GM12878 (cell line): Measurements from ENCODE around the gene CFHR4. TPM values are rescaled to one million over a fixed set of nuclear protein-coding genes. Genes with fewer than 3 reads are reported as not detected.
"Not testable (repeated sequence)": the region's sequence is repeated elsewhere in the genome, so short reads cannot be mapped to it uniquely, and the experiment has no call there.

Experiments used
- ATAC-seq: fragments of 200-7000 bp; cut with Tn5 transposase; 3 replicates; pipeline ENCODE4 v1.9.1; 2020; ENCODE audit warnings: mild to moderate bottlenecking, moderate library complexity
- BruUV-seq: library from RNA; stranded (reverse); fragments of 400-500 nt; replicated peaks from 2 replicates; lab custom pipeline; 2021; lab: Mats Ljungman, UMichigan
- CTCF ChIA-PET: fragments of 300-600 bp; sonication (Branson Sonifier 250); formaldehyde crosslinking; extraction: SDS; loops from one replicate; lab custom pipeline; 2021; ENCODE audit warnings: inconsistent platforms; lab: Yijun Ruan, JAX
- POLR2A ChIA-PET: fragments of 350-600 bp; formaldehyde crosslinking; extraction: SDS; loops from one replicate; lab custom pipeline; 2021; ENCODE audit warnings: inconsistent platforms; lab: Charles Lee
- RAD21 ChIA-PET: fragments of 300-600 bp; sonication (Branson Sonifier 250); formaldehyde crosslinking; loops from one replicate; lab custom pipeline; 2023; ENCODE audit warnings: antibody characterized with exemption; ENCODE audit not compliant: unreplicated experiment; lab: Charles Lee
- SMC1A ChIA-PET: fragments of 300-600 bp; sonication (Branson Sonifier 250); formaldehyde crosslinking; loops from one replicate; lab custom pipeline; 2023; ENCODE audit not compliant: unreplicated experiment, uncharacterized antibody; lab: Charles Lee
- DNase-seq: peaks from one replicate; pipeline ENCODE4 v3.0.0-alpha.2; 2011; ENCODE audit warnings: low read depth, low spot score
- FAIRE-seq: peaks from 3 replicates; lab custom pipeline; 2011; peaks lifted over from hg19 to GRCh38; lab: Jason Lieb, UNC
- H2AFZ ChIP-seq: 2 replicates; pipeline ENCODE4 v1.6.0; 2011; ENCODE audit warnings: low read depth, low read length, control low read depth; ENCODE audit not compliant: control insufficient read depth
- H3K27ac ChIP-seq: 2 replicates; pipeline ENCODE4 v1.5.1; 2011; ENCODE audit warnings: control low read depth; ENCODE audit not compliant: control insufficient read depth, insufficient read depth
- H3K27me3 ChIP-seq, 2 experiments: replicated peaks in 1 of 2; 2 replicates each; pipeline versions ENCODE4 v1.6.0 to v1.6.1; 2011; ENCODE audit warnings: low read length in 1 of 2; ENCODE audit not compliant: control insufficient read depth in 2 of 2, insufficient read depth in 2 of 2
- H3K36me3 ChIP-seq, 2 experiments: 2 replicates each; pipeline ENCODE4 v1.5.1; 2011; ENCODE audit warnings: low read length in 1 of 2; ENCODE audit not compliant: control insufficient read depth in 2 of 2, insufficient read depth in 2 of 2
- H3K4me1 ChIP-seq: 2 replicates; pipeline ENCODE4 v1.6.1; 2011; ENCODE audit warnings: mild to moderate bottlenecking, low read length, moderate library complexity, mixed read lengths; ENCODE audit not compliant: control insufficient read depth, insufficient read depth
- H3K4me2 ChIP-seq: 2 replicates; pipeline ENCODE4 v1.6.0; 2011; ENCODE audit warnings: control low read depth; ENCODE audit not compliant: control insufficient read depth, insufficient read depth
- H3K4me3 ChIP-seq: fragments of 200-600 bp; sonication (generic); 2 replicates; pipeline ENCODE4 v1.5.1; 2016
- H3K79me2 ChIP-seq: 2 replicates; pipeline ENCODE4 v1.6.0; 2011; ENCODE audit warnings: low read length; ENCODE audit not compliant: control insufficient read depth, insufficient read depth
- H3K9ac ChIP-seq: 2 replicates; pipeline ENCODE4 v1.8.0; 2011; ENCODE audit warnings: low read length, control low read depth, mixed read lengths; ENCODE audit not compliant: control insufficient read depth, insufficient read depth
- H3K9me3 ChIP-seq: replicated peaks from 3 replicates; pipeline ENCODE4 v1.5.1; 2011; ENCODE audit warnings: mild to moderate bottlenecking, low read length; ENCODE audit not compliant: control insufficient read depth, insufficient read depth
- H4K20me1 ChIP-seq: 2 replicates; pipeline ENCODE4 v1.6.0; 2011; ENCODE audit not compliant: control insufficient read depth, insufficient read depth
- WGBS: methylation state at CpG from one replicate; pipeline ENCODE4 v1.1.6; 2016; ENCODE audit warnings: low lambda C conversion rate; ENCODE audit not compliant: insufficient replicate concordance, insufficient coverage; ENCODE audit errors: missing lambda C conversion rate; 5-methylcytosine and 5-hydroxymethylcytosine counted together
- in situ Hi-C: fragments of 300-500 bp; cut with MboI; formaldehyde crosslinking; loops from 9 replicates; pipeline ENCODE4 v1.14.3; 2018; ENCODE audit warnings: mixed read lengths
- intact Hi-C: fragments of 100-400 bp; cut with micrococcal nuclease; formaldehyde crosslinking; loops from one replicate; pipeline ENCODE4 v1.14.2; 2022; ENCODE audit not compliant: unreplicated experiment
- polyA plus RNA-seq, 11 experiments: library from polyadenylated mRNA; depleted of rRNA in 4 of 11; unstranded in 6 of 11; stranded (reverse) in 5 of 11; fragments of >200 nt; fragmentation: Nextera tagmentation in 4 of 11; fragmentation: Illumina TruSeq in 1 of 11; extraction: Ambion mirVana in 4 of 11; extraction: Trizol in 1 of 11; gene quantifications; 1 replicate in 1 of 11; 2 replicates in 10 of 11; pipeline versions ENCODE4 v1.2.1 to v1.2.3, GENCODE V29; 2011 to 2016; ENCODE audit warnings: inconsistent platforms in 2 of 11, missing spikeins in 2 of 11, low read depth in 1 of 11
- total RNA-seq, 4 experiments: library from RNA; depleted of rRNA in 3 of 4; stranded (reverse); fragments of >200 nt in 3 of 4; fragmentation: Illumina TruSeq in 1 of 4; extraction: Trizol in 1 of 4; gene quantifications; 2 replicates each; pipeline versions ENCODE4 v1.2.1 to v1.2.3, GENCODE V29; 2013 to 2021

CFHR4 gene
- total and polyA plus RNA-seq, 10 of the 15 experiments (the other 5 are each of a cell fraction or from before 2014, with no cell fraction given), result not detected

GRCh38 chr1:196926839-196927238, 39.0 kb downstream of the CFHR4 start:
- H2AFZ ChIP-seq, H3K4me1 ChIP-seq, DNase-seq, H3K27ac ChIP-seq, ATAC-seq, H3K9me3 ChIP-seq, in situ Hi-C loops, FAIRE-seq, H3K79me2 ChIP-seq, BruUV-seq, H3K9ac ChIP-seq, CTCF ChIA-PET, H3K4me3 ChIP-seq, H3K4me2 ChIP-seq, H3K36me3 ChIP-seq, POLR2A ChIA-PET, H4K20me1 ChIP-seq, H3K27me3 ChIP-seq, intact Hi-C loops, RAD21 ChIA-PET, SMC1A ChIA-PET: not testable (repeated sequence)
- 0% methylated on average over 1 of the region's 1 CpG for WGBS

GRCh38 chr1:196932853-196933252, 45.0 kb downstream of the CFHR4 start:
- BruUV-seq, H3K4me3 ChIP-seq, H3K9me3 ChIP-seq, ATAC-seq, CTCF ChIA-PET, RAD21 ChIA-PET, H3K36me3 ChIP-seq, SMC1A ChIA-PET, in situ Hi-C loops, H3K4me1 ChIP-seq, FAIRE-seq, H3K27ac ChIP-seq, H3K27me3 ChIP-seq, H3K4me2 ChIP-seq, DNase-seq, intact Hi-C loops, H3K79me2 ChIP-seq, POLR2A ChIA-PET, H4K20me1 ChIP-seq, H2AFZ ChIP-seq, H3K9ac ChIP-seq: not testable (repeated sequence)
- 12% methylated on average over 2 of the region's 2 CpGs for WGBS
